Measurements from ENCODE around the gene CASP6. TPM values are rescaled to one million over a fixed set of nuclear protein-coding genes. Genes with fewer than 3 reads are reported as not detected.

Gene CASP6
- total RNA-seq (10 to 100 TPM in 1 of 4 donors, 1 to 10 TPM in 3; 6.5 to 13.4 (median 8.7) TPM), polyA plus RNA-seq (9.9 TPM)
- long read RNA-seq, donor 1, transcript CASP6-201 (7 exons, 1,548 nt), result major isoform, 21 of 24 reads
- long read RNA-seq, donor 1, partial matches to known transcripts, result 0 of 24 reads
- long read RNA-seq, donor 1, other reads (novel, unspliced or antisense), result 3 of 24 reads
- long read RNA-seq, donor 2, transcript CASP6-201 (7 exons, 1,548 nt), result major isoform, 10 of 12 reads
- long read RNA-seq, donor 2, partial matches to known transcripts, result 0 of 12 reads
- long read RNA-seq, donor 2, other reads (novel, unspliced or antisense), result 0 of 12 reads
- long read RNA-seq, donor 3, transcript CASP6-201 (7 exons, 1,548 nt), result major isoform, 13 of 23 reads
- long read RNA-seq, donor 3, partial matches to known transcripts, result 1 of 23 reads
- long read RNA-seq, donor 3, other reads (novel, unspliced or antisense), result 8 of 23 reads
- long read RNA-seq, donor 4, transcript CASP6-201 (7 exons, 1,548 nt), result major isoform, 9 of 11 reads
- long read RNA-seq, donor 4, partial matches to known transcripts, result 0 of 11 reads
- long read RNA-seq, donor 4, other reads (novel, unspliced or antisense), result 2 of 11 reads

DNA sequence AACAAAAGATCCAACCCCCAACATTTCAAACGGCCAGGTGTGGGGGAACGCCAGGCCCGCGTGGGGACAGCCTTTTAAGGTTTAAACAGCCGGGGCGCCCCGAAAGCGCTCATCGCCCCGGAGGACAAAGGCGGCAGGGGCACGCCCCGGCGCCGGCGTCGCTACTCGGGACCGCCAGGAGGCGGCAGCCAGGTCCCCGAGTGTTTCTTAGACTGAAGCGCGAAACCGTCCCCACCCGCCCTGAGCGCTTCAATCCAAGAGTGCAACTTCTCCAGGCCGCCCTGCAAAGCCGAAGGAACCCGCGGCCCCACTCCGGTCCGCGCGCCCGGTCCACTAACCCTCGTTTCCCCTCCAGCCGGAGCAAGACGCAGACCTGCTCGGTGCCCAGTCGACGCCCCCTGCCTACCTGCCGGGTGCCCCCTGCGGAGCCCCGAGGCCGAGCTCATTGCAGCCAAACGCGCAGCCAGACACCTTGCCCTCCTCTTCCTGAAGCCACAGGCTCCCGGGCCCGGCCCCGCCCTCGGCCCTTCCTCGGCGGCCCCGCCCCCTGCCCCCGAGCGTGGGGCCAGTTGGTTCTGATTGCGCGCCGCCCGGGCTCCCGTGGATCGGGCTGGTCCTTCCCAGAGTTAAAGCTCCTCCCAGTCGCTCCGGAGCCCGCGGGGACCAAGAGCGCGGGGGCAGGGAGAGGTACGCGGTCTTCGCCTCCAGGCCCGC is at the start of gene CASP6:
CASP6 (minus strand) TSS at position 496 of the 714 bp plus-strand sequence; CDS start at position 446, 50 bp downstream.
- Histone ChIP-seq H3K9me3 (ENCODE audit: control insufficient read depth, low read length) (no peaks in the 10 kb centered on the region), H3K4me3 (ENCODE audit: low read length) (peak within 1 kb of the TSS; percentile 76), H3K27me3 (ENCODE audit: control insufficient read depth, insufficient read depth) (no peaks in the 10 kb centered on the region), H3K27ac (ENCODE audit: low read length) (peak within 1 kb of the TSS; percentile 73), H3K4me1 (ENCODE audit: control insufficient read depth, insufficient read depth, low read length) (peaks cover 6% of the 10 kb centered on the region)
- under 1% methylated on average over 72 of the region's 72 CpGs for WGBS
- ATAC-seq (peak; percentile 98), DNase-seq (peak; percentile 90 to 97 (median 95))
- intact Hi-C loops (cut with DNase I), result loop anchor here in 3 of 4 donors (10.0 kb wide), 2 partner anchors 112 to 278 kb away; partner anchors contain the start of gene GAR1 (in 3 of the 3)

DNA sequence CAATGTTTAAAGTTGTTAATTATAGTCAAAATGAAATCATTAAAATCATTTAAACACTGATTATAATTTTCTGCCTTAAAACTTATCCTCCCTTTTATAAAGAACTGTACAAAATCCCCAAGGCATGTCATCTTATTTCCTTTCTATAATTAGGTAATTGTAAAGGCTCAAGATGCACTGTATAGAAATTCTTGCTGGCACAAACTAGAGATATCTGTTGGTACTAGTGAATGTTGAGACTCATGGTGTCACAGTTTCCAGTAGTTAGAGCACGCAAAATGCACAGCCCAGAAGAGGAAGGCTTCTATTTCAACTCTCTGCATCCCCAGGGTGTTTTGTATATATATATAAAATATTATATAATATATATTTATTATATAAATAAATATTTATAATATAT is 49.3 kb upstream of the CASP6 start:
- intact Hi-C loops (cut with DNase I), result no loop called here
- DNase-seq (no peak), ATAC-seq (no peak)
- Histone ChIP-seq H3K27me3 (ENCODE audit: control insufficient read depth, insufficient read depth) (no peaks in the 10 kb centered on the region), H3K27ac (ENCODE audit: low read length) (no peak overlapping the region), H3K4me3 (ENCODE audit: low read length) (no peak overlapping the region), H3K4me1 (ENCODE audit: control insufficient read depth, insufficient read depth, low read length) (no peaks in the 10 kb centered on the region), H3K9me3 (ENCODE audit: control insufficient read depth, low read length) (no peaks in the 10 kb centered on the region)
- 0% methylated on average over 1 of the region's 1 CpG for WGBS

DNA sequence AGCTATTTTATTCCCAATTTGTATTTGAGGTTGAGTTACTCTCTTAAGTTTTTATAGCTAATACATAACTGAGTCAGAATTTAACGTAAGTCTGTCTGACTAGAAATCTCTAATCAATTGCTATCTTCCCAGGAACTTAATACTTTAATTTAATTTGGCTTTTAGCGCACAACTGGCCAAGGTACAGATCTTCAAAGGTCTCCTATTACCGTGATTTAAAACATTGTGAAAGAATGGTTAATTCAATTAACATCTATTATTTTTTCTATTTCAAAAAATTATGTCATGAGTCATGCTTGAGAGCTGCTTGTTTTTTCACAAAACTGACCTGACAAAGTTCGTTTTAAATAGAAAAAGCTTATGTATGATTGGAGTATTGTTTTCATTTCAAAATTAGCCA is 48.6 kb upstream of the CASP6 start:
- H3K9me3 ChIP-seq (ENCODE audit: control insufficient read depth, low read length), result no peaks in the 10 kb centered on the region
- DNase-seq (no peak), ATAC-seq (no peak)
- intact Hi-C loops (cut with DNase I), result no loop called here
- H3K27me3 ChIP-seq (ENCODE audit: control insufficient read depth, insufficient read depth), result no peaks in the 10 kb centered on the region
- no peak overlapping the region for H3K4me3 ChIP-seq (ENCODE audit: low read length)
- H3K27ac ChIP-seq (ENCODE audit: low read length), result no peak overlapping the region
- H3K4me1 ChIP-seq (ENCODE audit: control insufficient read depth, insufficient read depth, low read length), result no peaks in the 10 kb centered on the region
- WGBS, result 86% methylated on average over 4 of the region's 4 CpGs

DNA sequence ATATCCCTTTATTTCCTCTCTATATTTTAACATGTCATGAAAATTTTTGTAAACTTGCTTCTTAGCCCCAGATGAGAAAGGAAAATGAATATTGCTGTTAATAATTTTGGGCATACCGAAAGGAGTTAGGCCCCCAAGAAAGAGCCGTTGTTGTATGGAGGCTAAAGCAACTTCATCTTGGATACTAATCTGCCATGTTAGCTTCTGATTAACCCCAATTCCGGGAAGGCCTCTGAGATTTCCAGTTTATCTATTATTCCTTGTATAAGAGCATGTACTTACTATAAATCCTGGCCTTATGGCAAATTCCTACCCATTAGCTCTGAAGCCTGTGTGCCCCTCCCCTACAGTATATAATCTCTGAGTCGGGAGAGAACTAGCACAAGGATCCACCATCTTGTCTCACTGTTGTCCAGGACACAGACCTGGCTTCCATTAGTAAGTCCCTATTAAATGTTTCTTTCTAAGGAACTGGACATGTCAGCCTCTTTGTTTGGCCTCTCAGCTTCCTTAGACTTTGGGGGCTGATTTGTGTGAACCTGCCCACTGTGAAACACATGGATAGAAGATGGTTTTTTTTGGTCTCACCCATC is 47.5 kb upstream of the CASP6 start:
- intact Hi-C loops (cut with DNase I), result no loop called here
- no peak overlapping the region for H3K27ac ChIP-seq (ENCODE audit: low read length)
- ATAC-seq (no peak), DNase-seq (no peak)
- no peaks in the 10 kb centered on the region for H3K9me3 ChIP-seq (ENCODE audit: control insufficient read depth, low read length)
- no peaks in the 10 kb centered on the region for H3K4me1 ChIP-seq (ENCODE audit: control insufficient read depth, insufficient read depth, low read length)
- WGBS, result 90% methylated on average over 4 of the region's 4 CpGs
- H3K27me3 ChIP-seq (ENCODE audit: control insufficient read depth, insufficient read depth), result no peaks in the 10 kb centered on the region
- no peak overlapping the region for H3K4me3 ChIP-seq (ENCODE audit: low read length)

DNA sequence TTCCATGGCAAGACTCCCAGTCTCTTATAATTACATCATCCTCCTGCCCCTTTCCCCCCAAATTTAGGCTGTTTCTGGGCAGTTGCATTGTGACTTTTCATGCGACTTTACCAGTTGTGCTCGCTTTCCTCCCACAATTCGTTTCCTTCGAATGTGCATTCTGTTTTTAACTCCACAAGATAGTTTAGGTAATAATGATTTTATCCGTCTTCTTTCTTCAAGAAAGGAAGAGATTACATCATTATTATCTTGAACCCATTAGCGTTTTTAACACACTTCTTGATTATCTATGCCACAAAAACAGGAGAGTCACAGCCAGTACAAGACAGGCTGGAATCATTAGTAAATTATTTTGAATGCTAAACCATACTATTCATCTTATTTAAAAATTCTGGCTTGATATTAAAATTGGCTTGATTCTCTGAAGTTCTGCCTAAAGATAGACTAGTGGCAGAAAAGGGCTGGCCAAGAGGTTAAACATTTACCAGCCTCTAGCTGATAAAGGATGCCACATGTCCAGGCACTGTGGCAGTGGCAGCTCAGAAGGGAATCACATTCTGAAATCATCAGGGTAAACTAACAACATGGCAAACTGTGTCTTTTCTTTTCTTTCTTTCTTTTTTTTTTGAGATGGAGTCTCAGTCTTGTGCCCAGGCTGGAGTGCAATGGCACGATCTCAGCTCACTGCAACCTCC is 46.3 kb upstream of the CASP6 start:
- intact Hi-C loops (cut with DNase I), result no loop called here
- Histone ChIP-seq H3K4me3 (ENCODE audit: low read length) (no peak overlapping the region), H3K9me3 (ENCODE audit: control insufficient read depth, low read length) (no peaks in the 10 kb centered on the region), H3K27me3 (ENCODE audit: control insufficient read depth, insufficient read depth) (no peaks in the 10 kb centered on the region), H3K27ac (ENCODE audit: low read length) (no peak overlapping the region), H3K4me1 (ENCODE audit: control insufficient read depth, insufficient read depth, low read length) (no peaks in the 10 kb centered on the region)
- 71% methylated on average over 7 of the region's 7 CpGs for WGBS
- no peak for ATAC-seq
- no peak for DNase-seq

DNA sequence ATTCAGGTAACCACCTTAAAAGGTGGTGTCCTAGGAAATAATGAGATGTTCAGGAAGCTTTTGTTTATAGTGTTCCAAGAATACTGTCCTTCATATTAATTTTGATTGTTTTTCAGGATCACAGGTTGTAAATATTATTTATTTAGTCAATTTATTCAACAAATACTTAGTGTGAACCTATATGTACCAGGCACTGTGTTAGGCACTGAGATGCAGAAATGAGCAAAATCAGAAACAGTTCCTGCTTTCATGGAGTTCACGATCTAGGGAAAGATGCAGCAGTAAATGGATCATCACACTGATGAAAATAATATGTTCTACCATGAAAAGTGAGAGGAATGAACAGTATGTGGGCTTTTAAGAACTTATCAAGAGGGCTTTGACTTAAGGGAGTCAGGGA is 44.9 kb upstream of the CASP6 start:
- Histone ChIP-seq H3K27me3 (ENCODE audit: control insufficient read depth, insufficient read depth) (no peaks in the 10 kb centered on the region), H3K4me3 (ENCODE audit: low read length) (no peak overlapping the region), H3K4me1 (ENCODE audit: control insufficient read depth, insufficient read depth, low read length) (no peaks in the 10 kb centered on the region), H3K27ac (ENCODE audit: low read length) (no peak overlapping the region), H3K9me3 (ENCODE audit: control insufficient read depth, low read length) (no peaks in the 10 kb centered on the region)
- intact Hi-C loops (cut with DNase I), result no loop called here
- no peak for DNase-seq
- no peak for ATAC-seq
- 90% methylated on average over 1 of the region's 1 CpG for WGBS

DNA sequence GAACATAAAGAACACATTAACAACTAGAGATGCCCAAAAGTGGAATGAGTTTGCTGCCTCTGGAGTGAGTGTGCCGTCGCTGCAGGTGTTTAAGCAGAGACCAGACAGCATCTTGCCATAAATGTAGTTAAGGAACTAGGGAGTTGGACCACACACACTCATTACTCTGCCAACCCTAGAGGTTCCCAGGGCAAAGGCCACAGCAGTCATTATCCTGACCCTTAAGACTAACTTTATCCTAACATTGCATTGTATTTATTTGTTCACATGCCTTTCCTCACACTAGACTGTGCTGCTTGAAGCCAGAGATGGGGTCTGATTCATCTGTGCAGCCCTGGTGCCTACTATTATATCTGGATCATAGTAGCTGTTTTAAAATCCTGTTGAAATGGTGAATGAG is 43.5 kb upstream of the CASP6 start:
- intact Hi-C loops (cut with DNase I), result no loop called here
- Histone ChIP-seq H3K9me3 (ENCODE audit: control insufficient read depth, low read length) (no peaks in the 10 kb centered on the region), H3K27me3 (ENCODE audit: control insufficient read depth, insufficient read depth) (no peaks in the 10 kb centered on the region), H3K4me3 (ENCODE audit: low read length) (no peak overlapping the region), H3K27ac (ENCODE audit: low read length) (no peak overlapping the region), H3K4me1 (ENCODE audit: control insufficient read depth, insufficient read depth, low read length) (no peaks in the 10 kb centered on the region)
- WGBS, result 76% methylated on average over 2 of the region's 2 CpGs
- DNase-seq (no peak), ATAC-seq (no peak)

DNA sequence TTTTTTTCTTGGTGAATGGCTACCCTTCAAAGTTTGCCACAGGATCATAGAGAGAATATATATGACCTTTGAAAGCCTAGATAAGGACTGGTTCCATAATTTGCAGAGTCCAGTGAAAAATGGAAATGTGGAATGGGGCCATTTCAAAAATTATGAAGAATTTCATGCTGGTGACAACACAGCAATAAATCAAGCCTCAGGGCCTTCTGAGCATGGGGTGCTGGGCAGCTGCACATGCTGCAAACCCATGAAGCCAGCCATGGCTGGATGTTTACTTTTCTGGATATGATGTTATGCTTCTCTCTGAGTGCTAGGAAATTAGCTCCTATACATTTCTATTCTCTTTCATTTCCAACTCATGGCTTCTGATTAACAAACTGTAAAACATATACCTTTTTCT is 42.6 kb upstream of the CASP6 start:
- intact Hi-C loops (cut with DNase I), result no loop called here
- Histone ChIP-seq H3K9me3 (ENCODE audit: control insufficient read depth, low read length) (no peaks in the 10 kb centered on the region), H3K27ac (ENCODE audit: low read length) (no peak overlapping the region), H3K4me3 (ENCODE audit: low read length) (no peak overlapping the region), H3K4me1 (ENCODE audit: control insufficient read depth, insufficient read depth, low read length) (no peaks in the 10 kb centered on the region), H3K27me3 (ENCODE audit: control insufficient read depth, insufficient read depth) (no peaks in the 10 kb centered on the region)
- ATAC-seq (no peak), DNase-seq (no peak)

DNA sequence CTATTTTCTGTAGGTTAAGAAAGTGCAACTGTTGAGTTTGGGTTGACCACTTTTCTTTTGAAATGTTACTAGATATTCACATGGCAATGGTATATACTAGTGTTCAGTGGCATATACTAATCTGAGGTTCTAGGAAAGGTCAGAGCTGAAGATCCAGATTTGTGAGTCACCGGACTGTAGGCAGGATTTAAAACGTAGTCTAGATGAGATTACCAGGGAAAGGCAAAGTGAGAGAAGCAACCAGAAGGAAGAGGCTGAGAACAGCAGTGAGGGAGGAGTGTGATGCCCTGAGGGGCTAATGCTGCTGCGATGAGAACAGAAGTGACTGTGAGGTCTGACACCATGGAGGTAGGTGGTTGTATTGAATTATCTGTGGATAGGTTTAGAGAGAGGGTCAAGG is 36.3 kb upstream of the CASP6 start:
- no peaks in the 10 kb centered on the region for H3K27me3 ChIP-seq (ENCODE audit: control insufficient read depth, insufficient read depth)
- intact Hi-C loops (cut with DNase I), result no loop called here
- ATAC-seq (no peak), DNase-seq (no peak)
- WGBS, result 74% methylated on average over 3 of the region's 3 CpGs
- H3K4me1 ChIP-seq (ENCODE audit: control insufficient read depth, insufficient read depth, low read length), result peaks cover 2% of the 10 kb centered on the region
- H3K9me3 ChIP-seq (ENCODE audit: control insufficient read depth, low read length), result no peaks in the 10 kb centered on the region
- no peak overlapping the region for H3K27ac ChIP-seq (ENCODE audit: low read length)
- no peak overlapping the region for H3K4me3 ChIP-seq (ENCODE audit: low read length)

DNA sequence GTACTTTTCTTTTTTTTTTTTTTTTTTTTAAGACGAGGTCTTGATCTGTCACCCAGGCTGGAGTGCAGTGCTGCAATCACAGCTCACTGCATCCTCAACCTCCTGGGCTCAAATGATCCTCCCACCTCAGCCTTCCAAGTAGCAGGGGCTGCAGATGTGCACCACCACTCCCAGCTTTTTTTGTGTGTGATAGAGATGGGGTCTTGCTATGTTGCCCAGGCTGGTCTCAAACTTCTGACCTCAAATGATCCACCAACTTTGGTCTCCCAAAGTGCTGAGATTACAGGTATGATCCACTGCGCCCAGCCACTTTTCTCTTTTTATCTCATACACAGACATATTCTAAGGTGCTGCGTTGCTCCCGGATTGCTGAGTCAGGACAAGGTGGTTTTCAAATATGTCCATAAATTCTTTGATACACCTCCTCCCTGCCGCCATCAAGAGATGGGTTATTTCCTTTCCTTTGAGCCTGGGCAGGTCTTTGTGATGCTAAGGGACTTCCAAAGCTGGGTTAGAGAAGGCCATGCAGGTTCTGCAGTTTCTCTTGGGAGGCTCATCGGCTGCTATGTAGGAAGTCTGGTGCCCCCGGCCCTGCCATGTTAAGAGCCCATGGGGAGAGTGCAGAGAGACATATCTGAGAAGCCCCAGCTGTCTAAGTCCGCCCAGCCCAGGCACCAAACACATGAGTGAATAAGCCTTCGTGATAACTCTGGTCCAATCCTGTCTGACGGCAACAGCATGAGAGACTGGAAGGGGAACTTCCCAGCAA is 35.0 kb upstream of the CASP6 start:
- no peaks in the 10 kb centered on the region for H3K9me3 ChIP-seq (ENCODE audit: control insufficient read depth, low read length)
- 83% methylated on average over 10 of the region's 10 CpGs for WGBS
- ATAC-seq, result no peak
- intact Hi-C loops (cut with DNase I), result no loop called here
- DNase-seq, result no peak
- no peak overlapping the region for H3K4me3 ChIP-seq (ENCODE audit: low read length)
- H3K27me3 ChIP-seq (ENCODE audit: control insufficient read depth, insufficient read depth), result no peaks in the 10 kb centered on the region
- H3K4me1 ChIP-seq (ENCODE audit: control insufficient read depth, insufficient read depth, low read length), result peaks cover 2% of the 10 kb centered on the region
- H3K27ac ChIP-seq (ENCODE audit: low read length), result no peak overlapping the region
